ENCODE results near the gene GPRIN2.

GRCh38 chr10:46550795-46551700 is 5.4 kb downstream of the GPRIN2 start:
- TF ChIP-seq POLR2AphosphoS5 (IDR thresholded peaks at IDR 0.05) (no peak), CTCF (IDR thresholded peaks at IDR 0.05) (no peak), POLR2A (IDR thresholded peaks at IDR 0.05) (no peak), EP300 (IDR thresholded peaks at IDR 0.05) (no peak)
